ENCODE measurements around the gene RASSF5.
"Not testable (repeated sequence)": the region's sequence is repeated elsewhere in the genome, so short reads cannot be mapped to it uniquely, and the experiment has no call there.

The RASSF5 gene

DNA sequence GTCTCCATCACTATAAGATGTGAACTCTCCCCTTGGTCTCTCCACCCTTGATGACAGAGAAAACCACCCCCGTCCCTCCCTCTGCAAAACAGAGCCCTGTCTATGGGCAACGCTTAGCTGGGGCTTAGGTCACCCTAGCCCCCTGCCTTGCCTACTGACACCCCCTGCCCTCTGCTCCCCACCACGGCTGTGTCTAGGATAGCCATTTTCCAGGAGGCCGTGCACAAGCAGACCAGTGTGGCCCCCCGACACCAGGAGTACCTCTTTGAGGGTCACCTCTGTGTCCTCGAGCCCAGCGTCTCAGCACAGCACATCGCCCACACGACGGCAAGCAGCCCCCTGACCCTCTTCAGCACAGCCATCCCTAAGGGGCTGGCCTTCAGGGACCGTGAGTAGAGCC, 28.6 kb upstream of the RASSF5 start:
- ChIA-PET POLR2A (interaction anchor here (1.2 kb wide), 1 partner anchor 9 kb away, joined by 11 read pairs; the partner anchor contains the start of gene IKBKE), CTCF (interaction anchor here (0.7 to 10.3 kb wide), 37 partner anchors 8 to 1019 kb away, joined by 3 to 185 read pairs (median 5); partner anchors contain the start of genes FCMR, IKBKE and RASSF5)
- DNase-seq (ENCODE audit: low read depth, low spot score), result no peak
- H3K4me3 ChIP-seq (ENCODE audit: low read depth, low read length), result no peak overlapping the region
- TF ChIP-seq, protein P1, sequence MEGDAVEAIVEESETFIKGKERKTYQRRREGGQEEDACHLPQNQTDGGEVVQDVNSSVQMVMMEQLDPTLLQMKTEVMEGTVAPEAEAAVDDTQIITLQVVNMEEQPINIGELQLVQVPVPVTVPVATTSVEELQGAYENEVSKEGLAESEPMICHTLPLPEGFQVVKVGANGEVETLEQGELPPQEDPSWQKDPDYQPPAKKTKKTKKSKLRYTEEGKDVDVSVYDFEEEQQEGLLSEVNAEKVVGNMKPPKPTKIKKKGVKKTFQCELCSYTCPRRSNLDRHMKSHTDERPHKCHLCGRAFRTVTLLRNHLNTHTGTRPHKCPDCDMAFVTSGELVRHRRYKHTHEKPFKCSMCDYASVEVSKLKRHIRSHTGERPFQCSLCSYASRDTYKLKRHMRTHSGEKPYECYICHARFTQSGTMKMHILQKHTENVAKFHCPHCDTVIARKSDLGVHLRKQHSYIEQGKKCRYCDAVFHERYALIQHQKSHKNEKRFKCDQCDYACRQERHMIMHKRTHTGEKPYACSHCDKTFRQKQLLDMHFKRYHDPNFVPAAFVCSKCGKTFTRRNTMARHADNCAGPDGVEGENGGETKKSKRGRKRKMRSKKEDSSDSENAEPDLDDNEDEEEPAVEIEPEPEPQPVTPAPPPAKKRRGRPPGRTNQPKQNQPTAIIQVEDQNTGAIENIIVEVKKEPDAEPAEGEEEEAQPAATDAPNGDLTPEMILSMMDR (IDR thresholded peaks at IDR 0.05; ENCODE audit: insufficient read depth, low read length, missing control alignments), result no peak

DNA sequence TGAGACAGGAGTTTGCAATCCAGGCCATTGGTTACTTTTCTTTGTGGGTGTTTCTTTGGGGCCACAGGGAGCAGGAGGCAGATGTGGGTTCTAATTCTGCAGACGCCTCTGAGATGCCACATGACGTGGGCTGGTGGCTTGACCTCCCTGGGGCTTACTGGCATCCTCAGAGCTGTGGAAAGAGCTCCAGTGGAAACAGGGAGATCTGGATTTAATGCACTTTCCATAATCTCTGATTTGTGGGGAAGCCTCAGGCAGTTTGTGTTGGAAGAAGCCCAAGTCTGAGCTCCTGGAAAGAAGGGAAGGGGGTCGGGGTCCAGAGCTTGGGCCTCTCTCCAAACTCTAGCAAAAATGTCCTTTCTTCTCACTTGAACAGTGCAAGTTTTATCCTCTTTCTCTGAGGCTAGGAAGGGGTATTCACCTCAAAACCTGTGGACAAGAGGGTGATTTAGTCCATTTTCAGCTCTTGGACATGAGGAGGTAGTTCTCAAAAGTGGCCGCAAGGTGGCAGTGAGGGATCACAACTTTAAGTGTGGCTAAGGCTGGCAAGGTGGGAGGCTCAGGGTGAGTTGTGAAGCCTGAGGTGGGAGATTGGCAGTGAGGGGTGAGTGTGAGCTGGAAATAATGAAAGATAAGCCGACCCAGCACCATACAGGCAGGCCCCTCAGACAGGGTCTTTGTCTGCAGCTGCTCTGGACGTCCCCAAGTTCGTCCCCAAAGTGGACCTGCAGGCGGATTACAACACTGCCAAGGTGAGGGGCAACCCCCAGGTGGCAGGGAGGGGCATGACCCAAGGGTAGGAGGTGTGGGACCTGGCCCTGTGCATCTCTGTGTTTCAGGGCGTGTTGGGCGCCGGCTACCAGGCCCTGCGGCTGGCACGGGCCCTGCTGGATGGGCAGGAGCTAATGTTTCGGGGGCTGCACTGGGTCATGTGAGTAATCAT, 27.9 kb upstream of the RASSF5 start:
- no peak for DNase-seq (ENCODE audit: low read depth, low spot score)
- ChIA-PET POLR2A (interaction anchor here (0.7 to 1.2 kb wide), 2 partner anchors 9 to 156 kb away, joined by 3 to 11 read pairs; partner anchors contain the start of genes DYRK3 and IKBKE), CTCF (interaction anchor here (0.6 to 10.3 kb wide), 60 partner anchors 9 to 1020 kb away, joined by 3 to 185 read pairs (median 4); partner anchors contain the start of genes EIF2D, FCMR, IKBKE and RASSF5)
- H3K4me3 ChIP-seq (ENCODE audit: low read depth, low read length), result no peak overlapping the region
- TF ChIP-seq, protein P1 (IDR thresholded peaks at IDR 0.05; ENCODE audit: insufficient read depth, low read length, missing control alignments), result peak; percentile 70

DNA sequence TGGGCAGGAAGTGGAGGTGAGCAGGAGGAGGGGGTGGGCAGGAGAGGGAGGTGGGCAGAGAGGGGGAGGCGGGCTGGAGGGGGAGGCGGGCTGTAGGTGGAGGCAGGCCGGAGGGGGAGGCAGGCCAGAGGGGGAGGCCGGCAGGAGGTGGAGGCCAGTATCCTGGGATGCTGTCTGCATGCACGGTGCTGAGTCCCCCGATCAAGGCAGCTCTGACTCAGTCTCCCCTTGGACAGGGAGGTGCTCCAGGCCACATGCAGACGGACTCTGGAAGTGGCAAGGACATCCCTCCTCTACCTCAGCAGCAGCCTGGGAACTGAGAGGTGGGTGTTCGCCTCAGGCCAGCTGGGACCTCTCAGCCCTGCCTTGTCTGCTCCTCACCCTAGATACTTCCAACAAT, 27.1 kb upstream of the RASSF5 start:
- H3K4me3 ChIP-seq (ENCODE audit: low read depth, low read length), result no peak overlapping the region
- DNase-seq (ENCODE audit: low read depth, low spot score), result no peak
- TF ChIP-seq, protein P1 (IDR thresholded peaks at IDR 0.05; ENCODE audit: insufficient read depth, low read length, missing control alignments), result no peak
- POLR2A ChIA-PET, result no interaction called here
- CTCF ChIA-PET, result interaction anchor here (1.0 to 10.3 kb wide), 35 partner anchors 10 to 502 kb away, joined by 3 to 185 read pairs (median 6); partner anchors contain the start of genes EIF2D, FCMR, IKBKE and RASSF5

DNA sequence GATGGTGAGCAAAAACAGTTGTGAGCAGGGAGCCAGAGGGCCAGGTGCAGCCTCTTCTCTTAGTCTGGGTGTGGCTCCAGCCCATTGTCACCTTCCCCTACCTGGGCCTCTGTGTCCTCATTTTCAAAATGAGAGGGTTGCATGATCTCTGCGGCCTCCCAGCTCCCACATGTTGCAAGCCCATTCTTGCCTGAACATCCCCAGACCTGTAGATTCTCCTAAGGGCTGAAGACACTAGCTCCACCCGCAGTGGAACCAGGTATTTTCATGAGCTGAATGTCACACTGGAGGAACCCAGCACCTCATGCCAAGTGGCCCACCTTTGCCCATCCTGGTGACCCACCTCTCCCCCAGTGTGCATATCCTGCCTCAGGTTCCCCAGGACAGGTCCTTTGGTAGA, 24.7 kb upstream of the RASSF5 start:
- no peak for DNase-seq (ENCODE audit: low read depth, low spot score)
- CTCF ChIA-PET, result interaction anchor here (0.6 to 10.3 kb wide), 9 partner anchors 12 to 182 kb away, joined by 3 to 185 read pairs (median 26); partner anchors contain the start of genes EIF2D and IKBKE
- H3K4me3 ChIP-seq (ENCODE audit: low read depth, low read length), result no peak overlapping the region
- TF ChIP-seq, protein P1 (IDR thresholded peaks at IDR 0.05; ENCODE audit: insufficient read depth, low read length, missing control alignments), result no peak
- POLR2A ChIA-PET, result no interaction called here

DNA sequence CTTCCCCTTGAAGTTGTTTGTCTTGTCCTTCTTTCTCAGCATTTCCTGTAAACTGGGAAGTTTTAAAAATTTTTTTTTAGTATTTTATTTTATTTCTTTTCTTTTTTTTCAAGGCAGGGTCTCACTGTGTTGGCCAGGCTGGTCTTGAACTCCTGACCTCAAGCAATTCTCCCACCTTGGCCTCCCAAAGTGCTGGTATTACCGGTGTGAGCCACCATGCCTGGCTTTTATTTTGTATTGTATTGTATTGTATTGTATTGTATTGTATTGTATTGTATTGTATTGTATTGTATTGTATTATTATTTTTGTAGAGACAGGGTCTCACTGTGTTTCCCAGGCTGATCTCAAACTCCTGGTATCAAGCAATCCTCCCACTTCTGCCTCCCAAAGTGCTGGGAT, 23.5 kb upstream of the RASSF5 start:
- POLR2A ChIA-PET, result not testable (repeated sequence)

DNA sequence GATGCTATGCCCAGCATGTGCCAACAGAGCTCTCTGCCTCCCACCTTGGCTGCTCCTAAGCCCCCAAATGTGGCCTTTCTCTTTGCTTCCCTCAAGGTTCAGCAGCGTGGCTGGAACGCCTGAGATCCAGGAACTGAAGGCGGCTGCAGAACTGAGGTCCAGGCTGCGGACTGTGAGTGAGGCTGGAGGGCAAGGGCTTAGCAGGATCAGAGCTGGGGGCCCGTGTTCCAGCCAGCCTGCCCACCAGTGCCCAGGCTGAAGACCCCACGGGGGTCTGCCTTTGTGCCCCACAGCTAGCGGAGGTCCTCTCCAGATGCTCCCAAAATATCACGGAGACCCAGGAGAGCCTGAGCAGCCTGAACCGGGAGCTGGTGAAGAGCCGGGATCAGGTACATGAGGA, 22.4 kb upstream of the RASSF5 start:
- H3K4me3 ChIP-seq (ENCODE audit: low read depth, low read length), result no peak overlapping the region
- no peak for DNase-seq (ENCODE audit: low read depth, low spot score)
- ChIA-PET CTCF (interaction anchor here (0.6 to 10.3 kb wide), 8 partner anchors 10 to 317 kb away, joined by 3 to 185 read pairs (median 4); no protein-coding TSS in a partner anchor), POLR2A (no interaction called here)
- TF ChIP-seq, protein P1 (IDR thresholded peaks at IDR 0.05; ENCODE audit: insufficient read depth, low read length, missing control alignments), result no peak

More for the DNA sequence above, 23.5 kb upstream of the RASSF5 start:
- CTCF ChIA-PET, result interaction anchor here (0.7 to 10.3 kb wide), 9 partner anchors 11 to 181 kb away, joined by 3 to 185 read pairs (median 8); partner anchors contain the start of gene IKBKE
- H3K4me3 ChIP-seq (ENCODE audit: low read depth, low read length); DNase-seq (ENCODE audit: low read depth, low spot score): not testable (repeated sequence)

Data from AG04449 (cell line).